Stimulated activated CD8-positive, alpha-beta memory T cell treated with anti-CD3 and anti-CD28 coated beads, Interleukin-4, amount 100 ng/mL, for 4 hours (primary cell): ENCODE results near the gene C1orf56.

Experiments used
- DNase-seq, 2 donors: peaks; one replicate each; pipeline ENCODE4 v3.0.0-alpha.2; 2020; ENCODE audit warnings: low read depth in 2 of 2, low spot score in 1 of 2

The C1orf56 gene, protein sequence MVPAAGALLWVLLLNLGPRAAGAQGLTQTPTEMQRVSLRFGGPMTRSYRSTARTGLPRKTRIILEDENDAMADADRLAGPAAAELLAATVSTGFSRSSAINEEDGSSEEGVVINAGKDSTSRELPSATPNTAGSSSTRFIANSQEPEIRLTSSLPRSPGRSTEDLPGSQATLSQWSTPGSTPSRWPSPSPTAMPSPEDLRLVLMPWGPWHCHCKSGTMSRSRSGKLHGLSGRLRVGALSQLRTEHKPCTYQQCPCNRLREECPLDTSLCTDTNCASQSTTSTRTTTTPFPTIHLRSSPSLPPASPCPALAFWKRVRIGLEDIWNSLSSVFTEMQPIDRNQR

DNA sequence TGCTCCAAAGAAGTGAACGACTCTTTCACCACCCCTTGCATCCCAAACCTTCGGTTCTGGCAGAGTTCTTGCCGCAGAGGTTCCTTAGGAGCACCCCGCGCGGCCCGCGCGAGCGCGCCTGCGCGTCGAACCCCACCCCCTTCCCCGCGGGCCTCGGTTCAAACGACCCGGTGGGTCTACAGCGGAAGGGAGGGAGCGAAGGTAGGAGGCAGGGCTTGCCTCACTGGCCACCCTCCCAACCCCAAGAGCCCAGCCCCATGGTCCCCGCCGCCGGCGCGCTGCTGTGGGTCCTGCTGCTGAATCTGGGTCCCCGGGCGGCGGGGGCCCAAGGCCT, at the start of gene C1orf56:
Gene C1orf56 (plus strand): TSS at position 161 of the 334 bp plus-strand sequence. CDS start 97 bp downstream, at position 258.
- no peak for DNase-seq

DNA sequence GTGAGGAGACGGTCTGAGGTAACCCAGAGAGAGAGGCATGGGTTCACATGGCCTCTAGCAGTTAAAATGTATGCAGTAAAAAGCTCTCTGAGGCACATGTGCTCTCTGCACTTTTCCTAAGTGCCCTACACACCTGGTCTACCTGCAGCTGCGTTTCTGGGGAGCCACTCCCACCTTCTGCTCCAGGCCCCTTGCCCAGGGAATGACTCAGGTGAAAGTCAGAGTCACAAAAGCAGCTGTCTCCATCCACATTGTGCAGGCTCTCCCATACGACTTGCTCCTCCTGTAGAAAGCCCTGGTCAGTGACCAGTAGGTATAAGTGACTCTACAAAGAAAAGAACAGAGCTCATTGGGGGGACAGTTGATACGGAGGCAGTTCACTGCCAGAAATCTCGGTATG, 49.6 kb upstream of the C1orf56 start:
- DNase-seq, result no peak

DNA sequence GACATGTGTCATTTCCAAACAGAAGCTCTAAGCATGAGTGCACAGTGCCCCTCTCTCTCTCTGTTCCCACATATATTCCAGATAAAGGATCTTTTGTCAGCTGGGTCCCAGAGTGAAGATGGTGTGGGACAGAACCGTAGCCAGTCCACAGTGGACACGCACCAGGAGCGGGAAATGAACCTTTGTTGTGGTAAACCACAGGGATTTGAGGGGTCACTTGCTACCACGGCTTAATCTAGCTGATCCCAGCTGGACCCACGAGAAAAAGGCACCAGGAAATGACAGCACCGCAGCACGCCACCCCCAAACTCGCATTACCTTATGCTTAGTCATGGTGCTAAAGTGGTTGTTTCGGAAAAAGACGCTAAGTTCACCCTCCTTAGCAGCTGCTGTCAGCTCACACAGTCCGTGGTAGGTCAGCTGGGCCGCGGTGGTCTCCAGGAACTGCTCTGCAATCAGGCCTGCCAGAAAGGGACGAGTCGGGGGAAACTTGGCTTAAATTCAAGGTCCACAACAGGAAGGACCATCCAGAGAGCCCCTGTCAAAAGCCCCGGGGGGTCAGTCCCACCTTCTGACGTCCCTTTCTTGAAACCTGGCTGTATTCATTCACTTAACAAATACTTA, 48.4 kb upstream of the C1orf56 start:
- DNase-seq, result no peak

DNA sequence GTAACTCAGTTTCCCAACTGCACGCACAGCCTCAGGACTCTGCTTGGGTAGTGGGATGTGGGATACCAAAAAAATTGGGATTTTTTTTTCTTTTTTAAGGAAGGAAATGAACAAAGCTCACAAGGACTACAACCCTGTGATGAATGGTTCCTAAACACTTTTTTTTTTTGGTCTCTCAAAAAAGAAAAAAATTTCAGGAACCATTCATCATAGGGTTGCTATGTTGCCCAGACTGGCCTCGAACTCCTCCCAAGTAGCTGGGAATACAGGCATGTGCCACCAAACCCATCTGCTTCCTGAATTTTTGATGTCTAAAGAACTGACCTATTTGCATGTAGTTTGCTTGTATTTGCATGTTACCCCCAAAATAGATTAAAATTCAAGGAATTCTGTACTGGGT, 47.6 kb upstream of the C1orf56 start:
- DNase-seq, result no peak

DNA sequence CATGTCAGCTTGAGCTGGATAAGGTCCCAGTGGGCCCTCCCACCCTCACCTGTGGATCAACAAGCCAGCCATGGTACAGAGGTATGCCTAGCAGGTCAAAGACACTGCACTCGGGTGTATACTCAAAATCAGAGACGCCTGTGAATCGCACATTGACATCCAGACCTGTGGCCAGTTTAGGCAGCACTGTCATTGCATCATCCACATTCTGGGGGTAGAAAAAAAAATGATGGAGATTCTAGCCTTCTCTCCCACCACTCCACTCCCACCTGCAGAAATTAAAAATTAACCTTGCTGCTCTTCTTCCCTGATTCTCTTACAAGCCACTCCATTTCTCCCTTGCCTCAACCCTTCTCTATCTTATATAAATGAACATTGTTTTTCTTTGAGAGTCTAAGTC, 47.1 kb upstream of the C1orf56 start:
- DNase-seq, result no peak

DNA sequence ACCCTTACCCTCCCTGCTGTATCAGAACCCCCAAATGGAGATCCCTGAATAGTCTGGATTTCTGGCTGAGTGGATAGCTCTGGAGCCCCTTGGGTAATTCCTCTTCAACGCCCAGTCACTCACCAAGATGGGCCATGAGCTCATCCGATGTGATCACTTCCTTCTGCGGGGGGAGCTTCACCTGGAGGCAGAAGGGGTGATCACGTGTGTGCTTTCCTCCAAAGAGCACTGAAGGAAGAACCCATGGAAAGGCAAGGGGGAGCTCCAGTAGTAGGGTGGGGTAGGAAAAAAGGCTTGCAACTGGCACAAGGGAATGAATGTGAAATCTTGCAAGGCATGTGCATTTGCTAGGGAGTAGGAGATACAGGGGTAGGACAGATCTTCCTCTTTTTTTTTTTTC, 45.9 kb upstream of the C1orf56 start:
- no peak for DNase-seq

DNA sequence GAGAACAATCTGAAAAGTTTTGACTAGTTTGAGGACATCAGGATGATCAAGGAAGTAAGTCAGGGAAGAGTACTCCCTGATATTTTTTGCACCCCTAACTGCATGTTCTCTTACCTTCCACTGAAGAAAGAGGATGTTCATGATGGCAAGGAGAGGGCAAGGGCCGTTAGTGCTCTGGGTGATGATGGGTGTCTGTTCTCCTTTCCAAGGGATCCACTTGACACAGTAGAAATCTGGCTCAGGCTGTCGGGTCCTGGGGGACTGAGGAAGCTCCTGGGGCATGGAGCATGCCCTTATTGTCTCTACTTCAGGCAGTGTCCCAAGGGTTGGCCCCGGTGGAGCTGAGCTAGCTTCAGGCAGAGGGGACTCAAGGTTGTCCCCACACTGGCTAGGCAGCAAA, 45.5 kb upstream of the C1orf56 start:
- DNase-seq, result no peak

DNA sequence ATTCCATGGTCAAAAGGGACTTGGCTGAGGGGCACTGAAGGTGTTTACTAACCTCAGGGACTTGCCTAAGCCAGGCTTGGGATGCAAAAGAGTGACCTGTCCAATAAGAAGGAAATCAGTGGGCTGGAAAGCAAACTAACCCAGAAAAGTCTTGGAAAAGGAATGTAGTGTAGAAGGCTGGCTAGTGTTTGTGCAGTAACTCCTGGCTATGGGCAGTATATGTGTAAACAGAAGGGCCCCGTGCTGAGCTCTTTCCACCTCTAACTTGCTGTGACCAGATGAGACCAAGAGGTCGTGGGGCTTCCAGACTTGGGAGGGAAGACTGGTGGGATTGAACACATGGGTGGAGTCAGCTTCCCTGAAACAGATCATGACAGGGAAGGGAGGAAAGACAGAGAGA, 44.9 kb upstream of the C1orf56 start:
- no peak for DNase-seq

DNA sequence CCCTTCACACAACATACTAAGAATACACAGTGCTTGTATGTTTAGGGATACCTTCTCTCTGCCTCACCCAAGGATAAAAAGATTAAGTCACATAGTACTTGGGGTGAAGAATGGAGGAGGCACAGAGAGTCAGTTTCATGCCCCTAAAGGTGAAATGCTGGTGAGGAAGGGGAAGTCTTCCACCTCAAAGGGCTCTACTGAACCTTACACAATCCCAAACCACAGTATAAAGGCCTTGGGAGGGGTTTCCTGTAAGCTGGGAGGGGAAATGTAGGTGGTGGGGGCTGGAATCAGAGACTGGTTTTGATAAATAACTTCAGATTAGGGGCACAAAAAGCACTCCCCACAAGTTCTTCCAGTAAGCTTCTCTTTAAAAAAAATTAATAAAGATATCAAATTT, 44.4 kb upstream of the C1orf56 start:
- no peak for DNase-seq

DNA sequence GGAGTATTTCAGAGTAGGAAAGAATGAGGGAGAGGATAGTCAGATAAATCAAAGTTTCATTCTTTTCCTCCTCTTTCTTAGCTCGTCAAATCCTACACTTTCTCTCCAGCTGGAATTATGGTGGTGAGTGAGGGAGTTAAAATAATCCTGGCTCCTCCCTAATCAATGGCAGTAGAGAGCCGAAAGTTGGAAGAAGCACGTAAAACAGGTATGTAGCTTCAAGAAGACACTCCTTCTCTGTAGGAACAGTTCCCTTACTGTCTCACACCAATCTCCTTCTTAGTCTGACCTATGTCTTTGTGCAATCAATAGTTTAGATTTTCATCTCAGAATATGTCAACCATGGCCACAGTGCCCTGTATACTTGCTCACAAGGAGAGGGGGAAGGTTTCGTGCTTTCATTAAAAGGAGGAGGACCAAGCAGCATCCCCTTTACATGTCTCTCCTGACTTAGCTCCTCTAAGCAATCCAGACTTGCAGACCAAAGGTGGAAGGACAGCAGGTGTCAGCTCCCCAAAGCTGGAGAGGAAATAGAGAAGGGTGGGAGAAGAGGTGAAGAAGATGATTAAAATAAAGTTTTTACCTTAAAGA, 41.7 kb upstream of the C1orf56 start:
- DNase-seq, result no peak

DNA sequence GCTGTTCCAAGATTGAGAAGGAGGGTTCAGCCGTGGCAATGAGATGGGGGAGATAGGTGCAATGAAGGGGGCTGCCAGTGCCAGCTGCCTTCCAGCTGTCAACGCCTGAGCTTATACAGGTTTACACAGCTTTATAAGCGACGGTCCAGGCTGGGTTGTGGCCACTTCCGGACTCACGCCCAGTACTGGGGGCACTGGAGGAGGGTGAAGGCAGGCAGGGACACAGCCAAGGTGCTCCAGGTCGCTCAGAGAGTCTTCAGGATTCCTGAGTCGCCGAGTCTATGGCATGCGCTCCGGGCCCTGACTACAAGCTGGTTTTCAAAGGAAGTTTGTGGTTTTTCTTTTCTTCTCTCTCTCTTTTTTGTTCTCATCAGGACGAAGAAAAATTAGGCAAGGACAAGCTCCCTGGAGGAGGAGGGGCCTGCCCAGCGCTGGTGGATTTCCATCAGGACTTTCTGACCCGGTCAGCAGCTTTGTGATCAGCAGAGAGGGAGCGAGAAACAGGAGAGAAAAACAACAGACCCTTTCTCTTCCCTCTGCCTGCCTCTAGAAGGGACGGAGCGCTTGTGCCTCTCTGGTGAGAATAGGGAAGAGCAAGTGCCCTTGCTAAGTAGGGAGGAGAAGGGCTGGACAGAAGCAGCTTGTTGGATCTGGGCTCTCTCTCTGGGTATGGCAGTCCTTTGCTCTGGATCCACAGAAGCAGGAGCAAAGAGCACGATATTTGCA, 41.1 kb upstream of the C1orf56 start, which contains the start of gene MINDY1:
Gene MINDY1 (minus strand): TSS at position 576 of the 726 bp plus-strand sequence. CDS start 4,285 bp downstream, outside the sequence.
- no peak for DNase-seq

DNA sequence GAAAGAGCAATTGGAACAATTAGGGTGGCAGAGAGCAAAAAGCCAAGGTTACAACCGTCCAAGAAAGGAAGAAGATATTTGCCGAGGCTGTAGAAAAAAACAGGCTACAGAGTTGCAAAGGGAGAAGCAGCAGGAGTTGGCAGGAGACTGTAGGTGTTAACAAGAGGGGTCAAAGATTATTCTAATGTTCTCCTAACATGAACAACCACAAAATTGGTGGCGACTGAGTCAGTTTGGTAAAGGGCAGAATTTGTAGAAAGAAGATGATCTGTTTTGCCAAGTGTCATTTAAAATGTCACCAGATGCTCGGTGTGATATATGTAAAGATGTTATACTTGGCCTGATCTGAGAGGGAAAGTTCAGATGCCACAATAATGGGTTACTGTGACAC, 39.7 kb upstream of the C1orf56 start:
- no peak for DNase-seq

DNA sequence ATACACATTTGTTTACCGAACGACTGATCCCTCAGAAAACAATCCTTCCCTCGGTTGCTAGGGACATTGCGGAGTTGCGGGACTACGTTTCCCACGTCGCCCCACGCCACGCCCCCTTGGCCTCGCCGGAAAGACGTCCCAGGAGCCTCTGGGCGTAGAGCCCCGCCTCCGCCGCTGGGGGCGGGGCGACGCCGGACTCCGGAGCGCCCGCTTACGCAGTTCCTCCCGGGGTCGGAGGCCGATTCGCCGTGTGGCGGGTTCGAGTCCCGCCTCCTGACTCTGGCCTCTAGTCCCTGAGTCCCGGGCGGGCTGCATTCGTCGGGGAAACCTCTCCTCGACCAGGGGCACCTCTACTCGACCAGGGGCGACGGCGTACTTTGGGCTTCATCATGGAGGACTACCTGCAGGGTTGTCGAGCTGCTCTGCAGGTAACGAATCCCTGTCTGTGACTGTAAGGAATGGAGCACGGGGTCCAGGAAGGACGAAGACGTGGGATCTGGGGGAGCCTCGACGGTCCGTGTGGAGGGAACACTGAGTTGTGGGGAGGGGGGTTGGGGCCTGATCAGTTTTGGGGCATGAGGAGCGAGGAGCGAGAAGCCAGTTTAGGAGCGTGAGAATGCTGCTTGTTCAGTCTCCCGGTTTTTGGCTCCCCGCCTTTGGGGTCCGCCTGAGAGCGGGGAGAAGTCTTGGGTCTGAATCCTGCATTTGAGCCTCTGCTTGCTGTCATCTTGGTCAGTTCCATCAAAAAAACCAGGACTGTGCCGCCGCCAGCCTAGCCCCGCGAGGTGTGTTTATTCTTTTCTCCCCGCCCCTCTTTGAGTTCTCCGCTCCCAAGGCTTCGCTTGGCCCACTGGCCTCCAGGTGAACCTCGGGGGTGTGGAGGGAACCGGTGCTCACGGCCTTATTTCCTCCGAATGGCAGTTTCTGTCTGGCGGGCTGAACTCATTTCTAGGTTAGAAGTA, 39.0 kb upstream of the C1orf56 start, which contains the start of gene PRUNE1:
Gene PRUNE1 (plus strand): TSS at position 206 of the 962 bp plus-strand sequence. CDS start 184 bp downstream, at position 390.
- peak; percentile 83 to 92 for DNase-seq

DNA sequence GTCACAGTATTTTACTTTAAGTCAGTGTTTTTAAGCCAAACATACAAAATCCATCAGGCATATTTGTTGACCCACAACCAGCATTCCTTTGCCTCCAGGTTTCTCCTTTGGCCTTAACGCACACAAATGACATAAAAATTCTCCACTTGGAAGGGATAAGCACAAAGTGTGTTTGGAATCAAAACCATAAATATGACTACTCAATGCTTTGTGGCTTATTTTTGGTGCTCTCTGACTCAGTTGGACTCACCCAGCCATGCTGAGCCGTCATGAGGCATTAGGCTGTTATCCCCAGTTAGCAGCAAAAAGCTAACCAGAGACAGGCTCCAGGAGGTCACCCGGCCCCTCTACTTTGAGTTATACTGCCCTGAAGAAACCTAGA, 38.4 kb upstream of the C1orf56 start:
- DNase-seq, result no peak

DNA sequence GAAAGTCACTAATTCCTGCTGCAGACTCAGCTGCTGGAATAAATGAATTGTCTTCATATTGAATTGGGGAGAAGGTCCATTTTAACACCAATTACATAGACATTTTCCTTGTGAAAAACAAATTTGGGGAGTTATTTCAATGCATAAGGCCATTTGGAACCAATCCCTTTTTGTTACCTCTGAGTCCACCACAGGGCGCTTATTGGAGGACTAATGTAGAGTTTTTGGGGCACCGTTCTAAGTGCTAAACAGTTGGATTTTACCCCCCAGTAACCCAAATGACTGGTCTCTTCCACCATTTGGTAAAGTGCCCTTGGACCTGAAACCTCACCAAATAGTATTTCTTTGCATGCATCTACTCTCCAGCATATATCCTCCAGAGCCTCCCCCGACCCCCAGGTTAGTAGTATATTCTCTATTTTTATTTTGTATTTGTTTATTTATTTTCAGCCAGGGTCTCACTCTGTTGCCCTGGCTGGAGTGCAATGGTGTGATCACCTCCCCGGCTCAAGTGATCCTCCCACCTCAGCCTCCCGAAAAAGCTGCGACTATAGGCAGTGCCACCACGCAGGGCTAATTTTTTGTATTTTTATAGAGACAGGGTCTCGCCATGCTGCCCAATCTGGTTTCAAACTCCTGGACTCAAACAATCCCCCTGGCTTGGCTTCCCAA, 37.7 kb upstream of the C1orf56 start:
- DNase-seq, result no peak

DNA sequence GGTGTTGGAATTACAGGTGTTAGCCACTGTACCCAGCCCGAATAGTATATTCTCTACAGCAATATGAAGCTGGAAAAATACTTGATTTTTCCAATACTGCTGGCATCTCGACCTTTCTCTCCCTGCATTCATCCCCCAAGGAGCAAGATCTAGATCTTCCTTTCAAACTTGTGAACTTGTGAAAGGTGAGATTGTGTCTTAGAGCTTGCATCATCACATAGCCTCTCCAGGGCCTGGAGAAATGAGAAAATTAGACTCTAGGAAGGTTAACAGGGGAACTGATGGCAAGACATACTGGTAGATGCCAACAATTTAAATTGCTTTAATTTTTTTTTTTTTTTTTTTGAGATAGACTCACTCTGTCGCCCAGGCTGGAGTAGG, 37.2 kb upstream of the C1orf56 start:
- DNase-seq, result no peak

DNA sequence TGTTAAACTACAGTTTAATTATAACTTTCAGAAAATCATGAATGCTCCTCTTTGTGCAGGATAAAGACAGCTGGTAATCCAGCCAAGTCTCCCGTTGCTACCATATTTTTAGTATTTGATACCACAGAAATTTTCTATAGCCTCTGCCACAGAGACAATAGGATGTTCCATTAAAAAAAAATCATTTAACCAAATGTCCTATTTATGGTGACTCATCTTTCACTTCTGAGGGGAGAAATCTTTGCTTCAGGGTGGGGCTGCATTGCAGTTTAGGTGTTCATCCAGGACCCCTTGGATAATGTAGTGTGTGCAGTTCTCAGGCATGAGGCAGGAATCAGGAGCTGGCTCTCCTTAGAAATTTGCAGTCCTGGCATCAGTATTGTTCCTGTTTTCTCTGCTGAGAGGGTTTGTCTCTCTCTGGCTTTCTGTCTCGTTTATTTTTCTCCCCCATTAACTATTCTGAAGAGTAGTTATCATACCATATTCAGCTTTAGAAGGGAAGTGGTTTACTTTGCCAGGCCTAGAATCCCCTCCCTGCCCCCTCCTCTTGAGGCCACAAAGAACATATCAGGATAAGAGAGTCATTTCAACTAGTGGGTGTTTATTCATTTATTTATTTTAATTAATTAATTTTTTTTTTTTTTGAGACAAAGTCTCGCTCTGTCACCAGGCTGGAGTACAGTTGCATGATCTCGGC, 36.2 kb upstream of the C1orf56 start:
- no peak for DNase-seq

DNA sequence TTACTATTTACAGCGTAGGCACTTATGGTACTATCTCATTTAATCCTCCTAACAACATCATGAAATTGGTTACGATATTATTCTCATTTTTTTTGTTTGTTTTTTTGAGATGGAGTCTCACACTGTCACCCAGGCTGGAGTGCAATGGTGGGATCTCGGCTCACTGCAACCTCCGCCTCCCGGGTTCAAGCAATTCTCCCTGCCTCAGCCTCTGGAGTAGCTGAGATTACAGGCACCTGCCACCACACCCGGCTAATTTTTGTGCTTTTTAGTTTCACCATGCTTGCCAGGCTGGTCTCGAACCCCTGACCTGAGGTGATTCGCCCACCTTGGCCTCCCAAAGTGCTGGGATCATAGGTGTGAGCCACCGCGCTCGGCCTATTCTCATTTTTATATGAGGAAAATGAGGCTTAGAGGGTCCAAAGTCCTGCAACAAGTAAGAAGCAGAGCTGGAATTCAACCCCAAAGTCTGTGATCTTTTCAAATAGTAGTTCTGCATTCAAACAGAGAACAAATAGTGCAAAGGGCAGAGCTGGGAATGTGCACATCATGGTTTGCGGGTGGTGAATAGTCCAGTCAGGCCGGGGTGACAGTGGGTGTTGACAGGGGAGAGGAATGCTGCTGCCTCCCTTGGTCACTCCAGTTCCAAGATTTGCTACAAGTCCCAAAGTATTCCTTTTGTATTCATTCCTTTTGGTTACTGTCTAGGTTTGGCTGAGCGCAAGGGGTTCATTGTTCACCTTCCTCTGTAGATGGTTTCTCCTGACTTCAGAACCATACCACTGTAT, 34.7 kb upstream of the C1orf56 start:
- DNase-seq, result no peak

DNA sequence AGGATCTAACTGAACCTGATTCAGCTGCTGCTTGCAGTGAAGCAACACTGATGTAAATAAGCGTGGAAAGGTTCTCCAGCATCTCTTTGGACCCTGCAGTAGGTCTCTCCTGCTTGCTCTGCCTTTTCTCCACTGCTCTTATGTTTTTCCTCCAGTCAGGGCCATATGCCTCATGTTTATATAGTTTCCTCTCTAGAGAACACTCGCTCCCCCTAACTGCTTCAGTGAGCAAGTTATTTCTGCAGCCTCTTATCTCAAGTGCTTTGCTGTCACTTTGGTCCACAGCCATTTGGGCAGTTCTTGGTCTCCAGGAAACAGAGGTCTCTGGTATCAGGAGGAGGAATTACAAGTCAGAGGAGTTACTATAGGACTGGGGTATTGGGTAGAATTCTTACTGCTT, 34.0 kb upstream of the C1orf56 start:
- no peak for DNase-seq
